Thyroid gland (tissue), 4 donors: ENCODE data around the gene ELOVL1.

ENCODE experiments used
- POLR2A ChIP-seq, 2 donors: fragments of 450-650 bp; IDR thresholded peaks; one replicate each; pipeline ENCODE4 v1.6.1; 2017; ENCODE audit warnings: antibody characterized with exemption in 2 of 2, mild to moderate bottlenecking in 2 of 2, moderate library complexity in 1 of 2
- TF ChIP-seq, protein P1 (sequence below), 6 experiments: fragments of 200-600 bp in 3 of 6; fragments of 450-650 bp in 3 of 6; sonication (generic) in 3 of 6; IDR thresholded peaks; one replicate each; pipeline ENCODE4 v1.5.1; 2016 to 2019; ENCODE audit warnings: antibody characterized with exemption in 6 of 6, mild to moderate bottlenecking in 2 of 6, inconsistent platforms in 1 of 6, moderate library complexity in 1 of 6

DNA sequence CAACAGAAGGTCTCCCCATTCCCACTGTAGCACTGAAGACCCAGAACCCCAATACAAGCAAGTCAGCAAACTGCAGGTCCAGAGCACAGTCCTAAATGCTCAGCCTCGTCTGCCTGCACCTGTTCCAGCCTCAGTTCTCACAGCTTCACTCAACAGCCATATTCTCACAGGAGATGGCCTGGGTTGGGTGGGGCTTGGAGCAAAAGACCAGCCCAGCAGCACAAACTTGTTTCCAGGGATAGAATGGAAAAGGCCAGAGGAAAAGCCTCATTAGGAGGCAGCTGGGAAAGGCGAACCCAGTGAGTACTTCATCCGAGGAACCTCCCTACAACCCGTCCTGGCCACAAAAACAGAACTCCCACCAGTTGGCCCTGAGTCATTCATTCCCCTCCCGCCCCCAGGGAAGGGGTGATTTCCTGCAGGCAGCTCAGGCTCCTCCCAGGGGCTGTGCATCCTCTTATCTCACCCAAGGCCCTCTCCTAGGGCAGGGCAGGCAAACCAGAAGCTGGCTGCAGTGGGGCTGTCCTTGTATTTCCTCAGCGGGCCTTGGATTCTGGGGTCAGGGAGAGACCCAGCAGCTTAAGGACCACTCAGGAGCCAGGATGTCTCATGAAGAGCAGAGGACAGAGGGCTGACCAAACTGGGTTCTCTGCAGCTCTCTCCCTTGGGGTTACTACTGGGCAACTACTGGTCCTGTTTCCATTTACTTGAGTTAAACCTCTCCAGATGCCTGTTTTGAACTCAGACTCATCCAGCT, 37.6 kb downstream of the ELOVL1 start:
- TF ChIP-seq, protein P1, sequence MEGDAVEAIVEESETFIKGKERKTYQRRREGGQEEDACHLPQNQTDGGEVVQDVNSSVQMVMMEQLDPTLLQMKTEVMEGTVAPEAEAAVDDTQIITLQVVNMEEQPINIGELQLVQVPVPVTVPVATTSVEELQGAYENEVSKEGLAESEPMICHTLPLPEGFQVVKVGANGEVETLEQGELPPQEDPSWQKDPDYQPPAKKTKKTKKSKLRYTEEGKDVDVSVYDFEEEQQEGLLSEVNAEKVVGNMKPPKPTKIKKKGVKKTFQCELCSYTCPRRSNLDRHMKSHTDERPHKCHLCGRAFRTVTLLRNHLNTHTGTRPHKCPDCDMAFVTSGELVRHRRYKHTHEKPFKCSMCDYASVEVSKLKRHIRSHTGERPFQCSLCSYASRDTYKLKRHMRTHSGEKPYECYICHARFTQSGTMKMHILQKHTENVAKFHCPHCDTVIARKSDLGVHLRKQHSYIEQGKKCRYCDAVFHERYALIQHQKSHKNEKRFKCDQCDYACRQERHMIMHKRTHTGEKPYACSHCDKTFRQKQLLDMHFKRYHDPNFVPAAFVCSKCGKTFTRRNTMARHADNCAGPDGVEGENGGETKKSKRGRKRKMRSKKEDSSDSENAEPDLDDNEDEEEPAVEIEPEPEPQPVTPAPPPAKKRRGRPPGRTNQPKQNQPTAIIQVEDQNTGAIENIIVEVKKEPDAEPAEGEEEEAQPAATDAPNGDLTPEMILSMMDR (IDR thresholded peaks at IDR 0.05), result no peak
- no peak for TF ChIP-seq POLR2A (IDR thresholded peaks at IDR 0.05)
